GM18505 (cell line): Measurements from ENCODE around the gene SORCS2.

Source experiments
- ATAC-seq: cut with Tn5 transposase; IDR thresholded peaks from one replicate; pipeline ENCODE4 v1.9.1; 2021; ENCODE audit not compliant: unreplicated experiment
- POLR2A ChIP-seq: IDR thresholded peaks from 4 replicates; pipeline ENCODE4 v1.6.1; 2011; ENCODE audit warnings: borderline replicate concordance; ENCODE audit not compliant: insufficient read depth, insufficient read length; ENCODE audit errors: extremely low read depth

Gene SORCS2

DNA sequence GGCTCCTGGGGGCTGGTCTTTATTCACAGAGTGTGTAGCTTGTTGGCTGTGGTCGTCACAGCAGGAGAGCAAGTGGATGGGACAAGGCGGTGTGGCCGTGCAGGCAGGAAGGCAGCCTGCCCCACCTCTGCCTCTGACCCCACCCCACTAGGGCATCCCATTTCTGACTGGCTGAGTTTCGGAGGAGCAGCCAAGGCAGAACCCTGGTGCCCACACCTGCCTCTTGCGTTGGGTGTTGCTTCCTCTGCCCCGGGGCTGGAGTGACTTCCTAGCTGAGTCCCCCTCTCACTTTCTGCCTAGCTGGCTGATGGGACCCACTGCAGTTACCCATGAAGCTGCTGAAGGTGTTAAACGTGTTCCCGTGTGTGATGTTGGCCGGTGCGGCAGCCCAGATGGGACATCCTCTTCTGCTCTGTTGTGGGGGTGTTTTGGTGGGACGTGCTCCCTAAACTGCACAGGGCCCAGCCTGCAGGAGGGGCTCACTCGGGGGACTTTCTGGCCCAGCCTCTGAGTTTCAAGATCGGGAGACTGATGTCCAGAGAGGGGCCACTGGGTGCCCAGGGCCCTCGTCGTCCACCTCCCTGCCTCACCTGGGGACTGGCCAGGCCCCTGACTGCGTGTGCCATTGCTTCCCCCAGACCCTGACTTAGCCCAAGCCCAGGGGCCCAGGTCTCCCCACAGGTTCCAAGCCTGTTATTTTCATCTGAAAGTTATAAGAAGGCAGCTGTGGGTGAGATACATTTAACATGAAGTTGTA, 140.9 kb downstream of the SORCS2 start:
- no peak for ATAC-seq

DNA sequence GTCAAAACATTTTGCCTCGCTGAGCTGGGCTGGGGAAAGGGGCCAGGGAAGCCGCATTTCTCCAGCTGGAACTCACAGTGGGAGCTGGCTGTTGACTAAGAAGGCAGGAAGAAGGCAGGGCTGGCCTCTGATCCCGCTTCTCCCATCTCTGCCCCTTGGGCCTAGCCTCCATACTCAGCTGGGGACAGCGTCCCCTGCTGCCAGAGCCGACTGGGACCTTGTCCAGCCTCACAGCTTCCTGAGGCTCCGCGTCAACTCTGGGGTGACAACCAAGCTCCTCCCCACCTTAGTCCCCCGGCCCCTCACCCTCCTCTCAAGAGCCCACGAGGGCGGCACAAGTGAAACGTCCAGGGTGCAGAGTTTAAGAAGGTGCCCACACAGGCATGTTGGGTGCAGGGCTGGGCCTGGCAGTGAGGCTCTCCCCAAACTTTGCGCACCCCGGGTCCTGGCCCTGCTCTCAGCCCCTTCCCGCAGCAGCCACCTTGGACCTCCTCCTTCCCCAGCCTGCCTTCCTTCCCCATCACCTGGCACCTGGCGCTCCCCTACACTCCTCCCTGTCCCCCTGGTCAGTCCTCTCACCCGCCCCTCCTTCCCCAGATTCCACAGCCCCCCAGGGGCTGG, 141.6 kb downstream of the SORCS2 start:
- no peak for ATAC-seq
- TF ChIP-seq POLR2A, result no peak

More for the DNA sequence above, 140.9 kb downstream of the SORCS2 start:
- TF ChIP-seq POLR2A, result no peak

DNA sequence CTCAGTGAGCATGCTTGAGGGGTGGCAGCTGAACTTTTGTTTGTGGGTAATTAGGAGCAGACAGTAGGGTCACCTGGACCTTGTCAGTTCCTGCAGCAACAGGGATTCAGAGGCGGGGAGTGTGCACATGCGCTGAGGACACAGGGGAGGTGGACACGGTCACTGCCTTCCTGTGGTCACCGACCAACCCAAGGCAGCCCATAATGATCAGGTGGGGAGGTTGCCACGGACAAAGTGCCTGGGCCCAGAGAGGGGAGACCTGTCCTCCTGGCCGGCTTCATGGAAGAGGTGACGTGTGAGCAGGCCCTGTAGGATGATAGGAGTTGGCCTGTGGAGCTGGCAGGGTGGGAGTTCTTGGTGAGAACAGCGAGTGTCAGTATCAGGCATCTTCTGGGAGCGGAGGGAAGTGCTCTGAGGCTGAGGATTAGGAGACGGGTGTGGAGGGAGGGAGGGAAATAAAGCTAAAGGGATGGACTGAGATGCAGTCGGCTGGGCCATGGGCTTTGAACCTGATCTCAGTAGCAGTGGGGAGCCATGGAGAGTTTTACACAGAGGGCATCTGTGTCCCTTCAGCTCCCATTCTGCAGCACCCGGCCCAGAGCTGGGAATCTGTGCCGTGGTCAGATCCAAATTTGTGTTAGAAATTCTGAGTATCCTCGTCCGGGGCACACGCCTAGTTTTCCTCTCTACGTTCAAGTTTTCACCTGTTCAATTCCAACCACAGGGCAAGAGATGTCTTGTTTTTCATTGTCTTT, 142.4 kb downstream of the SORCS2 start:
- TF ChIP-seq POLR2A, result no peak
- no peak for ATAC-seq

DNA sequence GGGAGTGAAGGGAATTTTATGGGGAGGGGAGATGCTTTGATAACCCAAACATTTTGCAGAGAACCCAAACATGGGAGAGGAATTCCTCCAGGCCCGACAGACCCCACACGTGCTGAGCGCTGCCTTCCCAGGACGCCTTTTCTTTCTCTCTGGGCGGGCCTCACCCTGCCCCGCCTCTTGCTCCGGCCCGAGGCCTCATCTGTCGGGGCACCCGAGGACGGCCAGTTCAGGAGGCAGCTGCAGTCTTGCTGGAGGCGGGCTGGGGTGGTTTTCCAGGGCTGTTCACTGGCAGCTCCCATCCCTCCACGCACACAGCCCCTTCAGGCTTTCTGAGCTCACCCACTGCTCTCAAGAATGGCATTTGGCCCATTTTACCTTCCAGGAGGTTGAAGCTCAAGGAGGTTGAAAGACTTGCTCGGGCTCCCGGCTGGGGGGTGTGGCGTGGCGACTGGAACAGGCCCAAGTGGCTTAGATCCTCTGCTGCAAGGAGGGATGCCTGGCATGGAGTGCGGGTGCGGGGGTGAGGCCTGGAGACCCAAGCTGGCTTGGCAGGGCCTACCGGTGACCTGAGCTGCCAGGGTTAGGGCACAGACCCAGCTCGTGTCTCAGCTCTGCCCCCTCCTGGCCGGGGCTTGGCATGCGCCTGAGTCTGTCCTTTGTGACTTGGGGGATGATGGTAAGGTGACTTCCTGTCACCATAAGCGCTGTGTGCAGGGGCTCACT, 143.2 kb downstream of the SORCS2 start:
- no peak for TF ChIP-seq POLR2A
- no peak for ATAC-seq

DNA sequence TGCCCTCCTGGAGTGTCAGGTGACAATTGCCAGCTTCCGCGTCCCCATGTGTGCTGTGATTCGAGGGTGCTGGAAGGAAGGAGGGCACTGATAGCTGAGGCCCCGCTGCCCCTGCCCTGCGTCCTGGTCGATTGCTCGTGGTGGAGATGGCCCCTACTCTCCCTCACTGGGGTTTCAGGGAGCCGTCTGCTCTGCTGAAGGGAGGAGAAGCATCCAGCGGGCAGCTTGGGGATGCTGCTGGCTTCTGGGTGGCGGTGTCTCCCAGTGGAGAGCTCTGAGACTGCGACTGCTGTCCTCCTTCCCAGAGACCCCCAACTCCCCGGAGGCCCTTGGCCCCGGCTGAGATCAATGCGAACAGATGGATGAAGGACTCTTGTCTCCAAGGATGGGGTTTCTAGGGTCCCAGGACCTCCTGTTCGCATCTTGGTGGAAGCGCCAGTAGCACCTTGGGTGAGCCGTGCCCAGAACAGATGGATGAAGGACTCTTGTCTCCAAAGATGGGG, 143.8 kb downstream of the SORCS2 start:
- ATAC-seq, result no peak
- no peak for TF ChIP-seq POLR2A

DNA sequence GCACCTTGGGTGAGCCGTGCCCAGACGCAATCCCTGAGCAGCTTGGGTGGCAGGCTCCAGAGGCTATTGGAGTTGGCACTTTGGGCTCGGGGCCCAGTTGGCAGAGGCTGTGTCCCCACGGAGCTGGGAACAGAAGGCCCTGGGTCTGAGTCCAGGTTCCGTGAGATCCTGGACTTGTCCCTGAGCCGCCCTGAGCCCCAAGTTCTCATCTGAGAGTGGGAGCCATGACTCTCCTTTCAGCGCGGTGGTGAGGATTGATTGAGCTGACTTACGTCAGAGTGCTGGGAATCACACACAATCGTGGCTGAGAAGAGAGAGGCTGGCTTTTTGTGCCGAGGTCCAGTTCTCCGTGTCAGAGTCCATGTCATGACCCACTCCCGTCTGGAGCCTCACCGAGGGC, 144.4 kb downstream of the SORCS2 start:
- ATAC-seq, result no peak
- TF ChIP-seq POLR2A, result no peak

GRCh38 chr4:7337196-7338058, 145.1 kb downstream of the SORCS2 start:
- no peak for TF ChIP-seq POLR2A
- ATAC-seq, result no peak

GRCh38 chr4:7338059-7338452, 145.7 kb downstream of the SORCS2 start:
- no peak for TF ChIP-seq POLR2A
- no peak for ATAC-seq

- no peak for ATAC-seq
- TF ChIP-seq POLR2A, result no peak
Observed at GRCh38 chr4:7338876-7339623, 146.7 kb downstream of the SORCS2 start.

GRCh38 chr4:7339751-7340552, 147.6 kb downstream of the SORCS2 start:
- no peak for TF ChIP-seq POLR2A
- ATAC-seq, result no peak
